ENCODE measurements around the gene ASB2. TPM values are rescaled to one million over a fixed set of nuclear protein-coding genes. Genes with fewer than 3 reads are reported as not detected.
A peak's percentile ranks its signal among the peaks of the same experiment; 100 is the strongest.

The ASB2 gene
- polyA plus RNA-seq, 1 donor (not counting 4 experiments of a cell fraction or from before 2014, with no cell fraction given): 0.56 TPM

DNA sequence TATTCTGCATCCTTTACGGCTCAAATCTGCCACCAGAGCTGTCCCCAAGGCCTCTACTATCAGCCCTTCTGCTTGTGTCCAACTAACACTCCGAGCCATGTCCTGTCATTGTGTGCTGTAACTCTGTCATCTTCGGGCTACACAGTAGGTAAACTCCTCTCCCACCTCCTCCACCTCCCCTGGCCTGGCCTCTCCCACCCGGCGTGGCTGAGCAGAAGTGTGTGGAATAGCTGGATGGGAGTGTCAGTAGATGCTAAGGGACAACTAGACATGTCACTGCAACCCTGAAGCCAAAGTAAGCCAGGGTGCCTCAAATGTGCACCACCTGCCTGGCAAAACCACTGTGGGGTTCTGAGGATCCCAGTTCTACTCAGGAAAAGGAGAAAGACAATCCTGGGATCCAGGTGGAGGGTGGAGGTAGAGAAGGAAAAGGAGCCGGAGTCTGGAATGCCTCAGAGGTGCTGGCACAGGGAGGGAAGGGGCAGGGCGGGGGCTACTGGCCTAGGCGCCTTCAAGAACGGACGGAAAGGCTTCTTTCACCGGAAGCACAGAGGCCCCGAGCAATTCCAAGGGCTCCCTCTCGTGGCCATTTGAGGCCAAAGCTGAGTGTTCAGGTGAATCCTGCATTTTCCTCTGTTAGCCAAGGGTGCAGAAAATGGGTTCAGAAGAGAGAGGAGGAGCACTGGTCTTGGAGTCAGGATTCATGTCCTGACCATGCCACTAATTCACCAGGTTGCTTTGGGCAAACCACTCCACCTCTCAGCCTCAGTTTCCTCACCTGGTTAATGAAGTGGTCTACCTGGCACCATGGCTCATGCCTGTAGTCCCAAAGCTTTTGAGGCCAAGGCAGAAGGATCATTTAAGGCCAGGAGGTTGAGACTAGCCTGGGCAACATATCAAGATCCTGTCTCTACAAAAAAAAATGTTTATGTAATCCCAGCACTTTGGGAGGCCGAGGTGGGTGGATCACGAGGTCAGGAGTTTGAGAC lies 69.7 kb downstream of the ASB2 start:
- Histone ChIP-seq H3K27me3 (ENCODE audit: control insufficient read depth, extremely low read depth, insufficient read depth, low read length) (no peaks in the 10 kb centered on the region), H3K9ac (ENCODE audit: control insufficient read depth, extremely low read depth, insufficient read depth, low read length) (no peak overlapping the region), H3K4me2 (ENCODE audit: control insufficient read depth, extremely low read depth, insufficient read depth, low read depth, low read length) (no peak overlapping the region), H3K79me2 (ENCODE audit: control insufficient read depth, insufficient read depth, low read length) (no peaks in the 10 kb centered on the region), H3K27ac (ENCODE audit: control insufficient read depth, insufficient read depth, low read length) (no peak overlapping the region), H4K20me1 (ENCODE audit: control insufficient read depth, extremely low read depth, insufficient read depth, low read length) (no peaks in the 10 kb centered on the region), H3K36me3 (ENCODE audit: control insufficient read depth in 2 of 2, extremely low read depth in 1 of 2, insufficient read depth in 2 of 2, low read length in 2 of 2) (no peaks in the 10 kb centered on the region), H3K4me3 (ENCODE audit: control insufficient read depth in 2 of 3, extremely low read depth in 1 of 3, insufficient read depth in 2 of 3, low read depth in 1 of 3, low read length in 3 of 3) (no peak overlapping the region), H3K4me1 (ENCODE audit: control insufficient read depth, extremely low read depth, insufficient read depth, low read length) (no peaks in the 10 kb centered on the region), H2AFZ (ENCODE audit: control insufficient read depth, low read length) (no peak overlapping the region), H3K9me1 (ENCODE audit: control insufficient read depth, extremely low read depth, insufficient read depth, low read length) (no peaks in the 10 kb centered on the region), H3K9me3 (ENCODE audit: control insufficient read depth, low read depth, low read length) (no peaks in the 10 kb centered on the region)
- DNase-seq (ENCODE audit: low read depth, low spot score): peak; percentile 13
- TF ChIP-seq EZH2 (IDR thresholded peaks at IDR 0.05; ENCODE audit: low read length): no peak
- TF ChIP-seq, protein P1, sequence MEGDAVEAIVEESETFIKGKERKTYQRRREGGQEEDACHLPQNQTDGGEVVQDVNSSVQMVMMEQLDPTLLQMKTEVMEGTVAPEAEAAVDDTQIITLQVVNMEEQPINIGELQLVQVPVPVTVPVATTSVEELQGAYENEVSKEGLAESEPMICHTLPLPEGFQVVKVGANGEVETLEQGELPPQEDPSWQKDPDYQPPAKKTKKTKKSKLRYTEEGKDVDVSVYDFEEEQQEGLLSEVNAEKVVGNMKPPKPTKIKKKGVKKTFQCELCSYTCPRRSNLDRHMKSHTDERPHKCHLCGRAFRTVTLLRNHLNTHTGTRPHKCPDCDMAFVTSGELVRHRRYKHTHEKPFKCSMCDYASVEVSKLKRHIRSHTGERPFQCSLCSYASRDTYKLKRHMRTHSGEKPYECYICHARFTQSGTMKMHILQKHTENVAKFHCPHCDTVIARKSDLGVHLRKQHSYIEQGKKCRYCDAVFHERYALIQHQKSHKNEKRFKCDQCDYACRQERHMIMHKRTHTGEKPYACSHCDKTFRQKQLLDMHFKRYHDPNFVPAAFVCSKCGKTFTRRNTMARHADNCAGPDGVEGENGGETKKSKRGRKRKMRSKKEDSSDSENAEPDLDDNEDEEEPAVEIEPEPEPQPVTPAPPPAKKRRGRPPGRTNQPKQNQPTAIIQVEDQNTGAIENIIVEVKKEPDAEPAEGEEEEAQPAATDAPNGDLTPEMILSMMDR (optimal IDR thresholded peaks at IDR 0.05 in 1 of 3, IDR thresholded peaks at IDR 0.05 in 1 of 3, conservative IDR thresholded peaks at IDR 0.05 in 1 of 3; ENCODE audit: extremely low read depth in 1 of 3, insufficient read depth in 2 of 3, low read length in 3 of 3): peak; percentile 80 to 96 (median 93)
- FAIRE-seq: peak; percentile 46
- dilution Hi-C loops (cut with MboI; ENCODE audit: extremely low pct_ligation_motif_present, low sequenced_read_pairs): loop anchor here (25.0 kb wide), 1 partner anchor 244 kb away; no protein-coding TSS in a partner anchor

DNA sequence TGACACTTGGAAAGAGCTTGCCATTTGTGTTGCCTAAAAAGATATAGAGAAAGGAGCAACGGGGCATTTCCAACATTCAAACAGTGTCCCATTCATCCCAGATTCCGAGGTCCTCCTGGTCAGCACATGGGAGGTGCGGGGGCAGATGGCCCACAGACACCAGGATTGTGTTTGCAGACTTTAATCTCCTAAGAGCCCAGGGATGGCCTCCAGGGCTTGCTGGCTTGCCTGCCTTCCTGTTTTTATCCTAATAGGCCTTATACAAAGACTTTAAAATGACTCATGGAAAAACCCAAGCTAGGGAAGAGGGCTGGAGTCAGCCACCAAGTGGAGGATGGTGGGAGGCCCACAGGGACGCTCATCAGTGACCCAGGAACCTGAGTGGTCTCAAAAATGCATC lies 70.7 kb downstream of the ASB2 start:
- Histone ChIP-seq H3K4me3 (ENCODE audit: control insufficient read depth in 2 of 3, extremely low read depth in 1 of 3, insufficient read depth in 2 of 3, low read depth in 1 of 3, low read length in 3 of 3) (no peak overlapping the region), H3K36me3 (ENCODE audit: control insufficient read depth in 2 of 2, extremely low read depth in 1 of 2, insufficient read depth in 2 of 2, low read length in 2 of 2) (no peaks in the 10 kb centered on the region), H2AFZ (ENCODE audit: control insufficient read depth, low read length) (no peak overlapping the region), H3K4me1 (ENCODE audit: control insufficient read depth, extremely low read depth, insufficient read depth, low read length) (no peaks in the 10 kb centered on the region), H3K79me2 (ENCODE audit: control insufficient read depth, insufficient read depth, low read length) (no peaks in the 10 kb centered on the region), H3K27ac (ENCODE audit: control insufficient read depth, insufficient read depth, low read length) (no peak overlapping the region), H3K9ac (ENCODE audit: control insufficient read depth, extremely low read depth, insufficient read depth, low read length) (no peak overlapping the region), H3K27me3 (ENCODE audit: control insufficient read depth, extremely low read depth, insufficient read depth, low read length) (no peaks in the 10 kb centered on the region), H3K4me2 (ENCODE audit: control insufficient read depth, extremely low read depth, insufficient read depth, low read depth, low read length) (no peak overlapping the region), H3K9me1 (ENCODE audit: control insufficient read depth, extremely low read depth, insufficient read depth, low read length) (no peaks in the 10 kb centered on the region), H4K20me1 (ENCODE audit: control insufficient read depth, extremely low read depth, insufficient read depth, low read length) (no peaks in the 10 kb centered on the region), H3K9me3 (ENCODE audit: control insufficient read depth, low read depth, low read length) (no peaks in the 10 kb centered on the region)
- DNase-seq (ENCODE audit: low read depth, low spot score): no peak
- TF ChIP-seq EZH2 (IDR thresholded peaks at IDR 0.05; ENCODE audit: low read length): no peak
- TF ChIP-seq, protein P1 (optimal IDR thresholded peaks at IDR 0.05 in 1 of 3, IDR thresholded peaks at IDR 0.05 in 1 of 3, conservative IDR thresholded peaks at IDR 0.05 in 1 of 3; ENCODE audit: extremely low read depth in 1 of 3, insufficient read depth in 2 of 3, low read length in 3 of 3): no peak
- dilution Hi-C loops (cut with MboI; ENCODE audit: extremely low pct_ligation_motif_present, low sequenced_read_pairs): loop anchor here (25.0 kb wide), 1 partner anchor 243 kb away; no protein-coding TSS in a partner anchor
- no peak for FAIRE-seq

Data from keratinocyte (primary cell).